ENCODE measurements around the gene TGIF2. TPM values are rescaled to one million over a fixed set of nuclear protein-coding genes. Genes with fewer than 3 reads are reported as not detected.
A peak's percentile ranks its signal among the peaks of the same experiment; 100 is the strongest.

The TGIF2 gene
- total and polyA plus RNA-seq, 9 of the 15 experiments (the other 6 are each of a cell fraction or from before 2014, with no cell fraction given) = 6.8 to 27.8 (median 15.7) TPM

GRCh38 chr20:36541768-36542488 lies 31.5 kb upstream of the TGIF2 start (continued):
- TF ChIP-seq RAD21 (CRISPR knock-in tag; conservative IDR thresholded peaks at IDR 0.05 in 1 of 2, IDR thresholded peaks at IDR 0.05 in 1 of 2) (peak in 1 of 2 experiments; percentile 41; a peak in 2 of 4 replicates), PHF21A (IDR thresholded peaks at IDR 0.05; ENCODE audit: borderline replicate concordance, low read depth) (no peak), NFRKB (IDR thresholded peaks at IDR 0.05; ENCODE audit: low read depth) (no peak), TFAP4 (CRISPR knock-in tag; IDR thresholded peaks at IDR 0.05; ENCODE audit: borderline replicate concordance) (peak; percentile 37; the same call in 1 of the 2 replicates), ZNF57 (CRISPR knock-in tag; IDR thresholded peaks at IDR 0.05) (no peak), ZNF740 (CRISPR knock-in tag; IDR thresholded peaks at IDR 0.05) (peak; percentile 32; the same call in 1 of the 2 replicates), ZNF740 (tag; IDR thresholded peaks at IDR 0.05) (no peak), U2AF2 (optimal IDR thresholded peaks at IDR 0.05; ENCODE audit: low read depth, low read length) (no peak), PHF20 (IDR thresholded peaks at IDR 0.05; ENCODE audit: partially characterized antibody) (no peak), NCOR1 (IDR thresholded peaks at IDR 0.05) (no peak), POLR2B (IDR thresholded peaks at IDR 0.05; ENCODE audit: low read depth, partially characterized antibody) (no peak)
- TF ChIP-seq, protein P1, sequence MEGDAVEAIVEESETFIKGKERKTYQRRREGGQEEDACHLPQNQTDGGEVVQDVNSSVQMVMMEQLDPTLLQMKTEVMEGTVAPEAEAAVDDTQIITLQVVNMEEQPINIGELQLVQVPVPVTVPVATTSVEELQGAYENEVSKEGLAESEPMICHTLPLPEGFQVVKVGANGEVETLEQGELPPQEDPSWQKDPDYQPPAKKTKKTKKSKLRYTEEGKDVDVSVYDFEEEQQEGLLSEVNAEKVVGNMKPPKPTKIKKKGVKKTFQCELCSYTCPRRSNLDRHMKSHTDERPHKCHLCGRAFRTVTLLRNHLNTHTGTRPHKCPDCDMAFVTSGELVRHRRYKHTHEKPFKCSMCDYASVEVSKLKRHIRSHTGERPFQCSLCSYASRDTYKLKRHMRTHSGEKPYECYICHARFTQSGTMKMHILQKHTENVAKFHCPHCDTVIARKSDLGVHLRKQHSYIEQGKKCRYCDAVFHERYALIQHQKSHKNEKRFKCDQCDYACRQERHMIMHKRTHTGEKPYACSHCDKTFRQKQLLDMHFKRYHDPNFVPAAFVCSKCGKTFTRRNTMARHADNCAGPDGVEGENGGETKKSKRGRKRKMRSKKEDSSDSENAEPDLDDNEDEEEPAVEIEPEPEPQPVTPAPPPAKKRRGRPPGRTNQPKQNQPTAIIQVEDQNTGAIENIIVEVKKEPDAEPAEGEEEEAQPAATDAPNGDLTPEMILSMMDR (IDR thresholded peaks at IDR 0.05 in 2 of 3, conservative IDR thresholded peaks at IDR 0.05 in 1 of 3; ENCODE audit: insufficient read depth in 2 of 3, low read depth in 1 of 3, low read length in 3 of 3) = peak; percentile 60 to 77 (median 63)

All from K562 (cell line).